AG08395 (cell line): ENCODE measurements around the gene UNC79.

Experiments
- DNase-seq: peaks from one replicate; pipeline ENCODE4 v3.0.0; 2012; ENCODE audit warnings: mixed read lengths, low spot score

UNC79 gene

GRCh38 chr14:93663317-93663716, 232.6 kb downstream of the UNC79 start:
- no peak for DNase-seq

- DNase-seq: no peak
Observed at GRCh38 chr14:93665169-93665568, 234.4 kb downstream of the UNC79 start.

GRCh38 chr14:93669632-93670031, 238.9 kb downstream of the UNC79 start:
- DNase-seq: no peak

GRCh38 chr14:93674343-93674742, 243.6 kb downstream of the UNC79 start:
- DNase-seq: no peak

- DNase-seq: no peak
Observed at GRCh38 chr14:93675651-93676050, 244.9 kb downstream of the UNC79 start.

GRCh38 chr14:93676416-93676958, 245.7 kb downstream of the UNC79 start:
- DNase-seq: no peak

- no peak for DNase-seq
Observed at GRCh38 chr14:93682459-93682858, 251.7 kb downstream of the UNC79 start.

- no peak for DNase-seq
Observed at GRCh38 chr14:93683226-93683625, 252.5 kb downstream of the UNC79 start.

- DNase-seq: no peak
Observed at GRCh38 chr14:93685121-93685895, 254.6 kb downstream of the UNC79 start.

GRCh38 chr14:93686268-93686667, 255.5 kb downstream of the UNC79 start:
- no peak for DNase-seq

- DNase-seq: no peak
Observed at GRCh38 chr14:93688239-93688666, 257.5 kb downstream of the UNC79 start.

GRCh38 chr14:93688820-93689219, 258.1 kb downstream of the UNC79 start:
- DNase-seq: no peak

GRCh38 chr14:93690146-93690545, 259.4 kb downstream of the UNC79 start:
- no peak for DNase-seq

GRCh38 chr14:93691042-93691780, 260.5 kb downstream of the UNC79 start:
- no peak for DNase-seq

GRCh38 chr14:93693914-93694313, 263.2 kb downstream of the UNC79 start:
- DNase-seq: no peak

- DNase-seq: no peak
Observed at GRCh38 chr14:93700928-93701327, 270.2 kb downstream of the UNC79 start.

- DNase-seq: no peak
Observed at GRCh38 chr14:93701562-93701961, 270.8 kb downstream of the UNC79 start.

- DNase-seq: no peak
Observed at GRCh38 chr14:93702946-93703345, 272.2 kb downstream of the UNC79 start.

- no peak for DNase-seq
Observed at GRCh38 chr14:93703941-93704340, 273.2 kb downstream of the UNC79 start.

GRCh38 chr14:93705513-93706156, 274.9 kb downstream of the UNC79 start:
- no peak for DNase-seq

- no peak for DNase-seq
Observed at GRCh38 chr14:93706360-93706955, 275.7 kb downstream of the UNC79 start.

- no peak for DNase-seq
Observed at GRCh38 chr14:93707475-93707874, 276.7 kb downstream of the UNC79 start.
